ENCODE data around the gene DUSP2. TPM values are rescaled to one million over a fixed set of nuclear protein-coding genes. Genes with fewer than 3 reads are reported as not detected.

Gene DUSP2
- total and polyA plus RNA-seq, 9 of the 15 experiments (the other 6 are each of a cell fraction or from before 2014, with no cell fraction given), result 0.04 to 0.18 TPM; not detected in 7

GRCh38 chr2:96129528-96130120 is 15.6 kb downstream of the DUSP2 start (continued):
- TF ChIP-seq HBP1 (CRISPR knock-in tag; IDR thresholded peaks at IDR 0.05), result no peak
- TF ChIP-seq FOXP4 (CRISPR knock-in tag; IDR thresholded peaks at IDR 0.05; ENCODE audit: borderline replicate concordance), result no peak
- no peak for TF ChIP-seq CAMTA2 (CRISPR knock-in tag; conservative IDR thresholded peaks at IDR 0.05)
- TF ChIP-seq MCM2 (IDR thresholded peaks at IDR 0.05; ENCODE audit: low read depth), result no peak
- no peak for TF ChIP-seq ZBTB17 (CRISPR knock-in tag; IDR thresholded peaks at IDR 0.05)
- TF ChIP-seq ZNF395 (CRISPR knock-in tag; IDR thresholded peaks at IDR 0.05), result no peak
- no peak for TF ChIP-seq ELF4 (CRISPR knock-in tag; IDR thresholded peaks at IDR 0.05)

Data from K562 (cell line).